Rectal smooth muscle tissue (tissue), 1 donor: ENCODE data around the gene IL17REL.

ENCODE experiments used
- H3K27ac ChIP-seq: one replicate; pipeline ENCODE4 v1.7.0; 2013; ENCODE audit warnings: low read depth, low read length, inconsistent platforms
- H3K27me3 ChIP-seq: one replicate; pipeline ENCODE4 v1.7.0; 2013; ENCODE audit warnings: low read length; ENCODE audit not compliant: control insufficient read depth, insufficient read depth
- H3K36me3 ChIP-seq: one replicate; pipeline ENCODE4 v1.7.0; 2013; ENCODE audit warnings: low read length; ENCODE audit not compliant: control insufficient read depth, insufficient read depth
- H3K4me1 ChIP-seq: one replicate; pipeline ENCODE4 v1.7.0; 2013; ENCODE audit warnings: low read length; ENCODE audit not compliant: control insufficient read depth, insufficient read depth
- H3K4me3 ChIP-seq: one replicate; pipeline ENCODE4 v1.7.0; 2013; ENCODE audit warnings: low read length
- H3K9ac ChIP-seq: one replicate; pipeline ENCODE4 v1.7.0; 2013; ENCODE audit warnings: low read length

Gene IL17REL

DNA sequence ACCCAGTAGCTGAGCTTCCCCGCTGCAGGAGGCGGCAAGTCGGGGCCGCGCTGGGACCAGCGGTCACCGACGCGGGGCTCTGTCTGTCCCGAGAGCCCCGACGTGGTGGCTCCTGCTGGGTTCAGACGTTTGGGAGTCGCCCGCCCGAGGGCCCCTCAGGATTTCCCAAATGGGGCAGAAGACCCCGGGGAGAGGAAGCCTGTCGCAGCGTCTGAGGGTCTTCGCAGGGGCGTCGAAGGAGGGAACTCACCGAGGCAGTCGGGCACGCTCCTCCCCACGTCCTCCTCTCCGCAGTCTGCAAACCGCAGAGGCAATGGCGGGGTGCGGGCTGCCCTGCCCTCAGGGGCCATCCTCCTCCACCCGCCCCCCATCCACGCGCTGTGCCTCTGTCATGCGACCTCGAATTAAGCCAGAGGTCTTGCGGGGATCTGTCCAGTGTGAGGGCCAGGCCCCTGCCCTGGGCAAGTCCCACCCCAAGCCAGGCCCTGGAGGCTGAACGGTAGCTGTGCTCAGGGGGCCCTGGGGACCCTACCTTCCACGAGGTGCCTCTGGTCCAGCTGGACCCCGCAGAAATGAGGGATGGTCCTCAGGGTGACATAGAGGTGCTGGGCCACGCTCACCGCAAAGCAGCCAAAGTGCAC, 12.5 kb downstream of the IL17REL start:
- Histone ChIP-seq H3K27me3 (peaks cover 2% of the 10 kb centered on the region), H3K4me3 (no peak overlapping the region), H3K4me1 (no peaks in the 10 kb centered on the region), H3K27ac (no peak overlapping the region), H3K9ac (no peak overlapping the region), H3K36me3 (no peaks in the 10 kb centered on the region)

- no peaks in the 10 kb centered on the region for H3K4me1 ChIP-seq
- no peak overlapping the region for H3K4me3 ChIP-seq
- no peak overlapping the region for H3K9ac ChIP-seq
- H3K27ac ChIP-seq, result no peak overlapping the region
- H3K36me3 ChIP-seq, result no peaks in the 10 kb centered on the region
- H3K27me3 ChIP-seq, result peaks cover 2% of the 10 kb centered on the region
These were observed 13.3 kb downstream of the IL17REL start for GRCh38 chr22:49999063-49999945.

- H3K27me3 ChIP-seq, result peaks cover 2% of the 10 kb centered on the region
- no peak overlapping the region for H3K9ac ChIP-seq
- H3K4me3 ChIP-seq, result no peak overlapping the region
- no peak overlapping the region for H3K27ac ChIP-seq
- no peaks in the 10 kb centered on the region for H3K36me3 ChIP-seq
- no peaks in the 10 kb centered on the region for H3K4me1 ChIP-seq
These were observed 13.9 kb downstream of the IL17REL start for GRCh38 chr22:49998718-49999062.

DNA sequence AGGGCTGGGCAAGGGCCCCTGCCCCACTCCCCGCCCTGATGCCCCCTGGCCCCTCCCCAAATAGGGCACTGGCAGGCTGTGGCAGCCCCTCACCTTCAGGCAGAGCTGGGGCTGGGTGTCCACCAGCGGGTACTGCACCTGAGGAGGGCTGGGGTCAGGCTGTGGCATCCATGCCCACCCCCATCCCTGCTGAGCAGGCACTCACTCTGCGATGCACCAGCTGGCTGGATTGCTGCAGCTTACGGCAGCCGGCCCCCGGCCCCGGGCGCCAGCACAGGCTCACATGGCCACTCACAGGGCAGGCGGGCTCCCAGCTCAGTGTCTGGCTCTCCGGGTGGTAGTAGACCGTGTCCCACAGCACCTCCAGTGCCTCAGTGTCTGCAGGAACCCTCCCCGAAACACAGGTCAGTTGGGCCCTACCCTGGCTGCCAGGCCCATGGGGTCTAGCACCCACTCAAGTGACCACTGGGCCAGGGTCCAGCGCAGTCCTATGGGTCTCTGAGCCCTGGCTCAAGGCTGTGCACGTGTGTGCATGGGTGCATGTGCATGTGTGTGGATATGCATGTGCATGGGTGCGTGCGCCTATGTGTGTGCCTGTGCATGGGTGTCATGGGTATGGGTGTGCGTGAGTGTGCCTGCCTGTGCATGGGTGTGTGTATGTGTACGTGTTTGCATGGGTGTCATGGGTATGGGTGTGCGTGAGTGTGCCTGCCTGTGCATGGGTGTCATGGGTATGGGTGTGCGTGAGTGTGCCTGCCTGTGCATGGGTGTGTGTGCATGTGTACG, 14.4 kb downstream of the IL17REL start:
- Histone ChIP-seq H3K4me3 (no peak overlapping the region), H3K27me3 (peaks cover 2% of the 10 kb centered on the region), H3K9ac (no peak overlapping the region), H3K27ac (no peak overlapping the region), H3K4me1 (no peaks in the 10 kb centered on the region), H3K36me3 (no peaks in the 10 kb centered on the region)

- H3K27me3 ChIP-seq, result peaks cover 2% of the 10 kb centered on the region
- H3K4me1 ChIP-seq, result no peaks in the 10 kb centered on the region
- H3K36me3 ChIP-seq, result no peaks in the 10 kb centered on the region
- H3K4me3 ChIP-seq, result no peak overlapping the region
- no peak overlapping the region for H3K27ac ChIP-seq
- H3K9ac ChIP-seq, result no peak overlapping the region
These were observed 15.3 kb downstream of the IL17REL start for GRCh38 chr22:49997251-49997599.

DNA sequence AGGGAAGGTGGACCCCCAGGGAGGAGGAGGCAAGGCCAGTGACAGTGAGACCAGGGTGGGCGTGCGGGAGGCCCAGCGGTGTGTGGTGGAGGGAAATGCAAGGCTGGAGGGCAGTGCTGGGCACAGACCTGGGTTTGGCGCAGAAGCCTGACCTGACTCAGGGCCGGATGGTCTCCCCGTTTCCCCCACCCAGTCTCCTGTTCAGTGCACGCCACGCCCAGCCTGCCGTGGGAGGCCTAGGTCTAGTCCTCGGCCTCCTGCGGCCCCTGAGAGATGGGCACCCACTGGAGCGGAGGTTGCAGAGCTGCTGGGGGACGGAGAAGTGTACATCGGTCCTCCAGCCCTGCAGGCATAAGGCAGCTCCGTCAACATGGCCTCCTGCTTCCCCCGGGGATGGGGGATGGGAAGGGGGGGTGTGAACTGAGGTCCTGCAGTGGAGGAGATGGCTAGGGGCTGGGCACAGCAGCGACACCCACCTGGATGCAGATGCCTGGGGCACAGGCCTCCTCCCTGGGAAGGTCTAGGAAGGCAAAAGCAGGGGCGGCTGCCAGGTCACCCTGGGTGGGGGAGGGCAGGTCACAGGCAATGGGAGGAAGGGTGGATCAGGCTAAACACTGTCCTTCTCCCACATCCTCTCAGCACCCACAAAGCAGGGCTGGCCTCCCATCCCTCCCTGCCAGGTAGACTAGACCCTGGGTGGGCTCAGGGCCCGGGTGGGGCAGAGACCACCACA, 15.9 kb downstream of the IL17REL start:
- Histone ChIP-seq H3K4me3 (no peak overlapping the region), H3K4me1 (no peaks in the 10 kb centered on the region), H3K36me3 (no peaks in the 10 kb centered on the region), H3K27me3 (peaks cover 2% of the 10 kb centered on the region), H3K9ac (no peak overlapping the region), H3K27ac (no peak overlapping the region)

DNA sequence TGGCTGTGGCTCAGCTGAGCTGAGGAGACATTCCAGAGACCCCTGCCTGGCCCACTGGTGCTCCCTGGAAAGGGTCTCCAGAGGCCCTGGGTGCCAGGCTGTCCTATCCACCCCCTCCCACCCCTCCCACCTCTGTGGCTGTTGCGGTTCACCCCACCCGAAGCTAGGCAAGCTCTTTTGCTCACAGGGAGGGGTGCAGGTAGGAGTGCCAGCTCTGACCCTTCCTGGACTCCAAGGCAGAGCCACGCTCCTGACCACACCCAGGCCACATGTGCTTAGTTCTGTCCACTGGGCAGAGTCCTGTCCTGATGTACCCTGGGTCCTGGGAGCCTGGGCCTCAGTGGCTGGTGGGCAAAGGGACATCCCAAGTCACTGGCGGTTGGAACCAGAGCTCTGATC, 16.4 kb downstream of the IL17REL start:
- H3K27me3 ChIP-seq, result peaks cover 2% of the 10 kb centered on the region
- H3K36me3 ChIP-seq, result no peaks in the 10 kb centered on the region
- H3K9ac ChIP-seq, result no peak overlapping the region
- H3K4me1 ChIP-seq, result no peaks in the 10 kb centered on the region
- no peak overlapping the region for H3K4me3 ChIP-seq
- H3K27ac ChIP-seq, result no peak overlapping the region

GRCh38 chr22:49995361-49996118, 17.0 kb downstream of the IL17REL start:
- no peak overlapping the region for H3K4me3 ChIP-seq
- no peaks in the 10 kb centered on the region for H3K27me3 ChIP-seq
- H3K36me3 ChIP-seq, result no peaks in the 10 kb centered on the region
- H3K27ac ChIP-seq, result no peak overlapping the region
- no peaks in the 10 kb centered on the region for H3K4me1 ChIP-seq
- H3K9ac ChIP-seq, result no peak overlapping the region

GRCh38 chr22:49995041-49995360, 17.6 kb downstream of the IL17REL start:
- no peak overlapping the region for H3K9ac ChIP-seq

DNA sequence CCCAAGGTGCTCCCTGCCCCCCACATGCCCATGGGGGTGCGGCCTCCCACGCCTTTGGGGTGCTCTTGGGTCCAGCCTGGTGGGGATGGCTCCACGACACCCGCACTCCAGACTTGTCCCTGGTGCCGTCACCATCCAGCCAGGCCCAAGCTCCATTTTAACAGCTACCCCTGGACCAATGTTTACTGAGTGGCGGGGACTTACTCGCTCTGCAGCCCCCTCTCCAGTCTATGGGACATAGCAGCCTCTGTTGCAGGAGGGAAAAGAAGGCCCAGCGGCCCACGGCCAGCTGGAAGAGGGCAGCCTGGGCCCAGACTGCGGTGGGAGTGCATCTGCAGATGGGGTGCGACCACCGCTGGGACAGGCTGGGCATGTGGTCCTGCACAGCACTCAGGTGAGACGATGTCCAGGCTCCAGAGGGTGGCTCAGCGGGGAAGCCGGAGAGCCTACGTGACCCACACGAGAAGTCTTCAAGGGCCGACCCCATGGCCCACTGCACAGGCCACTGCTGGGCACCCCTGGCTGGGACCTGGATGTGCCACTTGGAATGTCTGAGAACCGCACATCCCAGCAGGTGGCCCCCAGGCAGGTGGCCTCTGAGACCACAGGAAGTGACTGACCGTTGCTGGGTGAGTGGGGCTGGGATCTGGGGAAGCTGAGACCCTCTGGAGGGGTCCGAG, 18.1 kb downstream of the IL17REL start:
- H3K9ac ChIP-seq, result no peak overlapping the region
- H3K4me1 ChIP-seq, result no peaks in the 10 kb centered on the region
- H3K27ac ChIP-seq, result no peak overlapping the region
- H3K36me3 ChIP-seq, result no peaks in the 10 kb centered on the region
- H3K4me3 ChIP-seq, result no peak overlapping the region
- H3K27me3 ChIP-seq, result no peaks in the 10 kb centered on the region

More at GRCh38 chr22:49995041-49995360, 17.6 kb downstream of the IL17REL start:
- Histone ChIP-seq H3K27me3 (no peaks in the 10 kb centered on the region), H3K4me3 (no peak overlapping the region), H3K36me3 (no peaks in the 10 kb centered on the region), H3K4me1 (no peaks in the 10 kb centered on the region), H3K27ac (no peak overlapping the region)

- H3K9ac ChIP-seq, result no peak overlapping the region
- no peaks in the 10 kb centered on the region for H3K27me3 ChIP-seq
- no peaks in the 10 kb centered on the region for H3K36me3 ChIP-seq
- H3K4me3 ChIP-seq, result no peak overlapping the region
- no peaks in the 10 kb centered on the region for H3K4me1 ChIP-seq
- H3K27ac ChIP-seq, result no peak overlapping the region
These were observed 18.8 kb downstream of the IL17REL start for GRCh38 chr22:49993649-49994360.
